A673 (cell line): Measurements from ENCODE around the gene ADCYAP1R1. TPM values are rescaled to one million over a fixed set of nuclear protein-coding genes. Genes with fewer than 3 reads are reported as not detected.

Experiments
- BruUV-seq: library from RNA; stranded (reverse); fragments of 400-500 nt; replicated peaks from 2 replicates; lab custom pipeline; 2021; lab: Mats Ljungman, UMichigan
- CTCF ChIA-PET: fragments of 300-600 bp; sonication (Branson Sonifier 250); formaldehyde crosslinking; loops from one replicate; lab custom pipeline; 2022; ENCODE audit warnings: antibody characterized with exemption; lab: Charles Lee
- POLR2A ChIA-PET: fragments of 300-600 bp; sonication (Branson Sonifier 250); formaldehyde crosslinking; loops from one replicate; lab custom pipeline; 2022; ENCODE audit warnings: antibody characterized with exemption; ENCODE audit not compliant: low non-redundant PET; lab: Charles Lee
- DNase-seq: peaks from one replicate; pipeline ENCODE4 v3.0.0-alpha.2; 2015; ENCODE audit warnings: low spot score
- H3K27ac ChIP-seq: fragments of 200-600 bp; sonication (generic); 2 replicates; pipeline ENCODE4 v1.5.1; 2016; ENCODE audit warnings: mixed run types, low read depth, mild to moderate bottlenecking, mixed read lengths, antibody characterized with exemption, low read length; ENCODE audit not compliant: poor library complexity, severe bottlenecking
- H3K27me3 ChIP-seq: fragments of 200-600 bp; sonication (generic); replicated peaks from 2 replicates; pipeline ENCODE4 v1.6.1; 2017; ENCODE audit warnings: mixed run types, low read depth, mild to moderate bottlenecking, mixed read lengths, antibody characterized with exemption, low read length; ENCODE audit not compliant: insufficient read depth, poor library complexity
- H3K36me3 ChIP-seq: fragments of 200-600 bp; sonication (generic); 2 replicates; pipeline ENCODE4 v1.6.1; 2016; ENCODE audit warnings: mixed run types, mild to moderate bottlenecking, mixed read lengths, antibody characterized with exemption, low read length; ENCODE audit not compliant: insufficient read depth, poor library complexity, severe bottlenecking
- H3K4me1 ChIP-seq: fragments of 200-600 bp; sonication (generic); 2 replicates; pipeline ENCODE4 v1.6.1; 2017; ENCODE audit warnings: mixed run types, mild to moderate bottlenecking, mixed read lengths, antibody characterized with exemption, low read length; ENCODE audit not compliant: insufficient read depth, poor library complexity, severe bottlenecking
- H3K4me3 ChIP-seq: fragments of 200-600 bp; sonication (generic); 2 replicates; pipeline ENCODE4 v1.5.1; 2016; ENCODE audit warnings: low read depth, mixed run types, mild to moderate bottlenecking, mixed read lengths, low read length; ENCODE audit not compliant: poor library complexity, severe bottlenecking
- H3K9me3 ChIP-seq: fragments of 200-600 bp; sonication (generic); 2 replicates; pipeline ENCODE4 v1.6.1; 2016; ENCODE audit warnings: mixed run types, low read depth, mild to moderate bottlenecking, mixed read lengths, antibody characterized with exemption, low read length; ENCODE audit not compliant: poor library complexity, severe bottlenecking
- EZH2 ChIP-seq: fragments of 200-600 bp; sonication (generic); IDR thresholded peaks from 2 replicates; pipeline ENCODE4 v1.6.1; 2017; ENCODE audit warnings: borderline replicate concordance, low read depth, mild to moderate bottlenecking, mixed read lengths, antibody characterized with exemption, low read length; ENCODE audit not compliant: poor library complexity, severe bottlenecking
- intact Hi-C: fragments of 100-400 bp; cut with micrococcal nuclease; formaldehyde crosslinking; loops from one replicate; pipeline ENCODE4 v1.10.0; 2022; ENCODE audit not compliant: unreplicated experiment
- total RNA-seq: library from RNA; stranded (reverse); gene quantifications from 2 replicates; pipeline ENCODE4 v1.2.3, GENCODE V29; 2021
- TF ChIP-seq, protein P1 (sequence below): fragments of 300-800, 200-600 bp; sonication (generic); conservative IDR thresholded peaks from 2 replicates; pipeline ENCODE4 v1.5.1; 2017; ENCODE audit warnings: low read depth, mild to moderate bottlenecking, antibody characterized with exemption, low read length, moderate library complexity, mixed read lengths

Gene ADCYAP1R1
- total RNA-seq, 1 experiment from 2014 or later: not detected

DNA sequence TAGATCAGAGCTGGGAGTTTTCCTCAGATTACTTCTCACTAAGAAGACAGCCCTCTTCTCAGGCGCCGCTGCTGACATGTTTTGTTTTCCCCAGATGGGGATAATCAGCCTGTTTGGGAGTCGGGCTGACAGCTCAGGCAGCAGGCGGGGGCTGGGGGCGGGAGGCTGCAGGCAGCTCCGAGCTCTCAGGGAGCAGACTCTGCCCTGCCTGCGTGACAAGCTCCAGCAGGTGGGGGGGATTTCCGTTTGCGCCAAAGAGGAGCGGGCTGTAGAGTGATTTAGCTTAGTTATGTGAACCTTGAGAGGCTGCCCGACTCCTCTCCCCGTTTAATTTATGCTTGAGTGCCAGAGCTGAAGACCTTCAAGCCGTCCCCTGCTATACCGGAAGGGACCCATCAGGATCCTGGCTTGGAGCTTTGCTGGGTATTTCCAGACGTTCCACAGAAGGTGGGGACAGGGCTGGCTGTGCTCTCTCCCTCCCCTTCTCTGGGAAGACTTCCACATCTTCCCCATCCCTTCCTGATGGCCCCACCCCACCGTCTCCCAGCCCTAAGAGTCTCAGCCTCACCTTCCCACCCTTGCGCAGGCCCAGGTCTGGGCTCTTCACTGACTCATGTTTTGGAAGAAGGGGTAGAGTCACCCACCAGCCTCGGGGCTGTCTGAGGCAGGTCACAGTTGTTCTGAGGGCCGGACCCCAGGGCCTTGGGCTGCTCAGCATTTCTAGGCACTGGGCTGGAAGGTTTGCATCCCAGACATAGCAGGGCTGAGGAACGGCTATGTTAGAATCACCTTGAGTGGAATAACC is 24.7 kb upstream of the ADCYAP1R1 start:
- Histone ChIP-seq H3K4me3 (no peak overlapping the region), H3K36me3 (no peaks in the 10 kb centered on the region), H3K4me1 (peaks cover 6% of the 10 kb centered on the region), H3K9me3 (no peaks in the 10 kb centered on the region), H3K27me3 (no peaks in the 10 kb centered on the region), H3K27ac (no peak overlapping the region)
- intact Hi-C loops: no loop called here
- peak; percentile 62 for DNase-seq
- ChIA-PET CTCF (interaction anchor here (1.3 kb wide), 1 partner anchor 44 kb away, joined by 5 read pairs; no protein-coding TSS in a partner anchor), POLR2A (interaction anchor here (0.5 kb wide), 1 partner anchor 95 kb away, joined by 3 read pairs; no protein-coding TSS in a partner anchor)
- no peak for TF ChIP-seq EZH2
- TF ChIP-seq, protein P1, sequence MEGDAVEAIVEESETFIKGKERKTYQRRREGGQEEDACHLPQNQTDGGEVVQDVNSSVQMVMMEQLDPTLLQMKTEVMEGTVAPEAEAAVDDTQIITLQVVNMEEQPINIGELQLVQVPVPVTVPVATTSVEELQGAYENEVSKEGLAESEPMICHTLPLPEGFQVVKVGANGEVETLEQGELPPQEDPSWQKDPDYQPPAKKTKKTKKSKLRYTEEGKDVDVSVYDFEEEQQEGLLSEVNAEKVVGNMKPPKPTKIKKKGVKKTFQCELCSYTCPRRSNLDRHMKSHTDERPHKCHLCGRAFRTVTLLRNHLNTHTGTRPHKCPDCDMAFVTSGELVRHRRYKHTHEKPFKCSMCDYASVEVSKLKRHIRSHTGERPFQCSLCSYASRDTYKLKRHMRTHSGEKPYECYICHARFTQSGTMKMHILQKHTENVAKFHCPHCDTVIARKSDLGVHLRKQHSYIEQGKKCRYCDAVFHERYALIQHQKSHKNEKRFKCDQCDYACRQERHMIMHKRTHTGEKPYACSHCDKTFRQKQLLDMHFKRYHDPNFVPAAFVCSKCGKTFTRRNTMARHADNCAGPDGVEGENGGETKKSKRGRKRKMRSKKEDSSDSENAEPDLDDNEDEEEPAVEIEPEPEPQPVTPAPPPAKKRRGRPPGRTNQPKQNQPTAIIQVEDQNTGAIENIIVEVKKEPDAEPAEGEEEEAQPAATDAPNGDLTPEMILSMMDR: no peak
- no TSS peak for BruUV-seq

DNA sequence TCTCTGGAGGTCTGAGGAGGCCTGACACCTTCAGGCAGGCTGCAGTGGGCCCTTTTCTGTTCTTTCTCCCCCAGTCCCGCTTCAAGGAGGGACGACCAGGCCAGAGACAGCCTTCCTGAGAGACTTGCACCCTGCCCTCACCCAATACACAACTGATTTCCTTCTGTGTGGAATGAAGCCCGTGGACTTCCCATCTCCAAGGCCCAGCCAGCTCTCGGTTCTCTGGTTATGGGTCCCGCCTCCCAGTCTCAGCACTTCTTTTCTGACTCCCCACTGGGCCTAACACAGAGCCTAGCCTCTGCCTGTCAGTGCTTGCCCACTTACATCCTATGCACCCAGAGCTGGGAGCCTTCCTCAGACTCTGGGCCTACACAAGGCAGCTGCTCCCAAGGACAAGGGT is 24.1 kb upstream of the ADCYAP1R1 start:
- DNase-seq: no peak
- POLR2A ChIA-PET: no interaction called here
- Histone ChIP-seq H3K27me3 (no peaks in the 10 kb centered on the region), H3K4me3 (no peak overlapping the region), H3K27ac (no peak overlapping the region), H3K4me1 (peaks cover 6% of the 10 kb centered on the region), H3K36me3 (no peaks in the 10 kb centered on the region), H3K9me3 (no peaks in the 10 kb centered on the region)
- CTCF ChIA-PET: no interaction called here
- TF ChIP-seq EZH2: no peak
- TF ChIP-seq, protein P1: no peak
- intact Hi-C loops: no loop called here
- no TSS peak for BruUV-seq

DNA sequence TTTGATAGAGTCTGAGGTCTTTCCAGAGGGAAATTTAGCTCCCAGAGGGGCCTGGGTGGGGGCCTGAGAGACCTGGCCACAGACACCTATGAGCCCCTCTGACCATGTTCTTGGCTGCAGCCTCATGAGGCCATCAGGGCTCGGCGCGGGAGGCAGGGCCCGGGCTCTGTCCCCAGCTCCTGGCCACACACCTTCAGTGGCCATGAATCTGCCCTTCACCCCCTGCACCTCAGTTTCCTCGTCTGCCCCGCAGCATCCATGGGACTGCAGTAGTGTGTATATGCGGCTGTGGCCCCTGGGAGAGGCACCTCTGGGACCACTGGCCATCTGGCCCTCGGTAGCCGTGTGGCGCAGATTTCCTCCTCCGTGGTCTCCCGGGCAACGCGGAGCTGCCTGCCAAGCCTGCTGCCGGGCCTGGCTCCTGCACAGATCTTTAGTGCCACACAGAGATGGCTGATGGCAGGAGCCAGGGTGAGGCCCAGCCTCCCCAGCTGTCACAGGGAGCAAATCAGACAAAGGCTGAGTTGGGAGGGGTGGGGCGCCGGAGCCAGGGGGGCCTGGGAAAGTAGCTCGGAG is 23.6 kb upstream of the ADCYAP1R1 start:
- H3K27me3 ChIP-seq: no peaks in the 10 kb centered on the region
- POLR2A ChIA-PET: interaction anchor here (0.6 kb wide), 1 partner anchor 8 kb away, joined by 3 read pairs; no protein-coding TSS in a partner anchor
- TF ChIP-seq, protein P1: no peak
- TF ChIP-seq EZH2: no peak

More for the DNA sequence above, 23.6 kb upstream of the ADCYAP1R1 start:
- CTCF ChIA-PET: no interaction called here
- Histone ChIP-seq H3K4me3 (no peak overlapping the region), H3K9me3 (no peaks in the 10 kb centered on the region), H3K4me1 (peaks cover 6% of the 10 kb centered on the region), H3K36me3 (no peaks in the 10 kb centered on the region), H3K27ac (no peak overlapping the region)
- intact Hi-C loops: no loop called here
- BruUV-seq: no TSS peak
- DNase-seq: no peak
